ENCODE data around the gene AUTS2.

AUTS2 gene

GRCh38 chr7:70573696-70574095, 975.4 kb downstream of the AUTS2 start:
- no peak for DNase-seq (ENCODE audit: low read depth in 2 of 2)

DNA sequence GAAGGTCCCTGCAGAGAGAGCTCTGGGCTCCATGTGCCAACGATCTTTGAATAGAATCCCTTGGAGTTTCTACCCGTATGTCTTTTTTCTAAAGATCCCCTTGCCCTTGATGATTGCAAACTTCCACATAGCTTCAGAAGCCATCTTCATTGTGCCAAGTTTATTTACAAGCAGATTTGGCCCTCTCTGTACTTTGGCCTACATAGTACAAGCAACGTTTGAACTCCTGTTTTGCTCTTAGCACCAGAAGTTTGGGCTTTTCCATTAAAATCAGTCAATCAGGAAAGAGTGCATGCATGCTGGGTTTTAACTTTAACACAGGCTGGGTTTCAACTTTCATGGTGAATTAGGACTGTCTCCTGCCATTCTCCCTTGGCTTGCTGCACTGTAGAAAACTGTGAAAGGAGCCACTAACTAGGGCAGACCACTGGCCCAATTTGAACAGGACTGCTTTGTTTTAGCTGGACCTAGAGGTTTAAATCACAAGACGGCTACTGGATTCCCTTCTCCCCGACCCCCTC, 976.1 kb downstream of the AUTS2 start:
- no peak for DNase-seq (ENCODE audit: low read depth in 2 of 2)

GRCh38 chr7:70574970-70575799, 976.9 kb downstream of the AUTS2 start:
- DNase-seq (ENCODE audit: low read depth in 2 of 2), result no peak

DNA sequence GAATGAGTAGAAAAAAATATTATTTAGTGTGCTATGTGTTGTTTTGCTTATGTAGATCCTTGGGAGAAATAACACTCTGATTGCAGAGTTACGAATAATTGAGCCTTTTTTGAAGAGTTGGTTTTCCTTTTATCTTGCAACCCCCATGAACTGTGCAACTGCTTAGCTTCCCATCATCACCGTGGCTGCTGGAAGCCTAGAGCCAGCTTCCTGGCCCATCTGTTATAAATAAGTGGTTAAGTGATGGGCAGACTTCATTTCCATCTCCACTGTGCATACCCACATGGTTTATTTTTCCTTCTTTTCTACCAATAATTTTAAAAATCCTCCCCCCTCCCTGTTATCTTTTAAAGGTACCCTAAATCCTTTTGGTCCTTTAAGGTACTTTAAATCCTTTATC, 978.8 kb downstream of the AUTS2 start:
- DNase-seq (ENCODE audit: low read depth in 2 of 2), result no peak

DNA sequence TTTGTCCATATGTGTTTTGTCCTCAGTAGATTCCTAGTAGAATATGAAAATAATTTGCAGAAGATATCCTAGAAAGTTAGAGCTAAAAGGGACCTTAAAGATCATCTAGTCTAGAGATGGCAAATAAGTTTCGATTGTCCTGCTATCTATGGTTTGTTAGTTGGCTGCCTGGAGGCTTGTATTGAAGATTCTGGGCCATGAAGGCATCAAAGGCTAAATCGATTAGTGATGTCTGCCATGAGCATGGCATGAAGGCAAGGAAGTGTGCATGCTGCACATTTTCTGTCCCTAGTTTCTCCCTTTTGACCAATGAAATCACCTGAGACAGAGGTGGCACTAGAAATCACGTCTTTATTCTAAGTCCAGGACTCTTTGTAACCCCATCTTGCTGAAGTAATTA, 979.9 kb downstream of the AUTS2 start:
- no peak for DNase-seq (ENCODE audit: low read depth in 2 of 2)

- no peak for DNase-seq (ENCODE audit: low read depth in 2 of 2)
Measured at GRCh38 chr7:70579397-70580097, 981.3 kb downstream of the AUTS2 start.

DNA sequence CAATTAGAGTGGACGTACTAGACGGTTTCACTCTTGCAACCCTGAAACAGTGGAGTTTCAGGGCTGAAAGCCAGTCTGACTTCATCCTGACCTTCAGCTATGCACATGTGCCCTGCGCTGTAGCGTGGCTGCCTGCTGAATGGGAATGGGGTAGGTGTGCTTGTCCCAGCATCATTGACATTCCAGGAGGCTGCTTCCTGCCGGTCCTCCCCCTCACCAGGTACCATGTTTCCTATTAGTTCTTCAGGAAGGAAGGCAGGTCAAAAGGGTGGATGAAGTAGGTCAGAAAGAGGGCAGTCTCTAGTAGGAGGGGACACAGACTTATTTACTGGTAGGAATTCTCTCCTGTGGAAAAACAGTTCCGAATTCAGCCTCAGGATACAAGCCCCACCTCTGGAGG, 981.9 kb downstream of the AUTS2 start:
- DNase-seq (ENCODE audit: low read depth in 2 of 2), result no peak

DNA sequence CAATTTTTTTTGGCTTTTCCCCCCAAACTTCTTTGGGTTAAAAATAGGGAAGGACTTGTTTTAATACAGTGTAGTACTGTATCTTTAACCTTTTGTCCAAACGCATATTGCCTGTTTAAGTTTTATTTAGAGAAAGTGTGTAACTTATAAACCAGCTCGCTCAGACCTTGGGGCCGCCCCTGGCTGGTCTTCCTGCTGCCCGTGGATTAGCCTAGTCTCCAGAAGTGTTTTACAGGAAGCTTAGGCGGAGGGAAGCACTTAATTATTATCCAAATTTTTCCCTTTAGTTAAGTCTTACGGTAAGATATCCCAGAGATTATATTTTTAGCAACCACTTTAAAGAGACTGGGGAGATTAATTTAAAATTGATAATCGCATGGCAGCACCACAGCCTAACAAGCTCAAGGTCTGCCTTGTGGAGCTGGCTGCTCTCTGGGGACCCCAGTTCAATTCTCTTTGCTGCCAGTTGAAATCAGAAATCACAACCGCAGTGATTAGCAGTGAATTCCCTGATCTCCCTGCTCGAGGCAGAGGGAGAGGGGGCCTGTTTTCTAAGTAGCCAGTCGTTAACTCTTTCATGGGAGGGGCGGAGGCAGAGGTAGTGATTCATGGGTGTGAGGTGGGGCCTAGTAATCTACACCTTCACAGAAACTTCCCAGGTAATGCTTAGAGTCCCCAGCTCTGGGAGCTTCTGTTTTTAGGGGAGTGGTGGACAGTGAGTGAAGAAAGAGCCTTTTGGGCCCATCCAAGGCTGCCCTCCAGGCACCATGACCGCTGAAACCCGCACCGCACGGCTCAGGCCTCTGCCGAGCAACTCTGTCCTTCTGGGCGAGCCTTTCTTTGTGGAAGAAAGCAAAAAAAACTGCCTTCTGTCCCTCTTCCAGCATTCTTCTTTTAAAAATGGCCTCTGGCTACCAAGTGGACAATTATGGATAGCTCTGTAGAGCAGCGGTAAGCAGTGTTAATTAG, 984.9 kb downstream of the AUTS2 start:
- no peak for DNase-seq (ENCODE audit: low read depth in 2 of 2)

DNA sequence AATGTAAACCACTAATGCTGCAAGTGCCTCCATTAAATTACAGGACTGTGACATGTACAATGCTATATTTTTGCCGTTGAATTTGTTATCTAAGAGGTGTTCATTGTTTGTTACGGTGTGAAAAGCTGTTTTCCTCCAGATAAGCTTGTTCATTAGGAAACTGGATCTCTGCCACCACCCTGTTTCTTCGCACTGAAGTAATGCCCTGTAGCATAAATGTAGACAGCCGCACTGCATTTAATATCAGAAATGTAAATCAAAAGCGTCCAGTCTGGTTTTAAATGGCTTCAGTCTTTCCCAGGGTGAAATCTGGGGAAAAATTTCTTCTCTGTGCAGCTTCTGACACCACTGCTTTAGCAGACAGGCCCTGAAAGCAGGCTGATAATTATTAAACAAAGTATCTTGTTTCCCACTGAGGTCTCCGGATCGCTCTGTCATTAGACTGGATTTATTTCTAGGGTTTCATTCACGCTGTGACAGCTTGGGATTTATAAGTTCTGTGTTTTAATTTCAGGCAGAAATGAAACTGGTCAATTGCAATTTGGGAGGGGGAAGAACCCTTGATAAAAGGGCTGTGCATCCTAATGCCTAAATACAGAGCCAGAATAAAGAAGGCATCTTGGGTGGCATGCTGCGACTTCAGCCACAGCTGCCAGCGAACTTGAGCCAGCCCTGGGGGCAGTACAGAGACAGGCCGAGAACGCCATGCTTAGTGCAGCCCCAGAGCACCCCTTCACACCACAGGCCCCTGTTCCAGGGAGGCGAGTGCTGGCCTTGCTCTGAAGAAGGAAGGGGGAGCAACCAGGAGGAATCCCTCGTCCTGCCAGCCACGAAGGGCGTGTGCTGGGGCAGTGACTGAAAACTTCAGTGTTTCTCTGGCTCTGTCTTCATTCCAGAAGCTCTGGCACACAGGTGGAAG, 985.9 kb downstream of the AUTS2 start:
- DNase-seq (ENCODE audit: low read depth in 2 of 2), result no peak

- DNase-seq (ENCODE audit: low read depth in 2 of 2), result no peak
Measured at GRCh38 chr7:70585071-70585470, 986.8 kb downstream of the AUTS2 start.

DNA sequence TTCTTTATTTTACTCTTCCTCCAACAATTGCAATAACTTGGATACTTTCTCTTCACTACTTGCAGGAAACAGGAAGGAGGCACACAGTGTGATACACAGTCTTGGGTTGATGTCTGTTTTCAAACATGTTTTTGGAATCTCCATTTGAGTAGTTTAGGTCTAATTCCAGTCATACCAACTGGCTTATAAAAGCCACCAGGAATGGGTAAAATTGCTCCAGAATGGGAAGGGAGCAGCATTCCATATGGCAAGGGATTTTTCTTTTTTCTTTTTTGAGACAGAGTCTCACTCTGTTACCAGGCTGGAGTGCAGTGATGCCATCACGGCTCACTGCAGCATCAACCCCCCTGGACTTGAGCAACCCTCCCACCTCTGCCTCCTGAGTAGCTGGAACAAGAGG, 988.5 kb downstream of the AUTS2 start:
- no peak for DNase-seq (ENCODE audit: low read depth in 2 of 2)

DNA sequence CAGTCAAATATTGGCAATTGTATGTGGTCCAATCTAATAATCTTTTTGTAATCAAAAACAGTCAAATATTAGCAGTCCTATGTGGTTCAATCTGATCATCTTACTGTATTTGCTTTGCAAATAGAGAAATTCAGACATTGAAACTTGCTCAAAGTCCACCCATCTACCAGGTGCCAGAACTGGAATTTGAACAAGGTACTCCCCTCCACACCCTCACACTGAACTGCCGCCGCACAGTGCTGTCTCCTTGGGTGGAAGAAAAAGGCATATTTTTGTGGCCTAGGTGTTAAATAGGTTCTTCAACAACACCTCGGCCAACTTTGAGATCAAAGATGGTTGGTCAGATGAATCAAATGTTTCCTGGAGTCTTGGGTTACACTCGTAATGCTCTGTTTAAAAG, 989.5 kb downstream of the AUTS2 start:
- no peak for DNase-seq (ENCODE audit: low read depth in 2 of 2)

DNA sequence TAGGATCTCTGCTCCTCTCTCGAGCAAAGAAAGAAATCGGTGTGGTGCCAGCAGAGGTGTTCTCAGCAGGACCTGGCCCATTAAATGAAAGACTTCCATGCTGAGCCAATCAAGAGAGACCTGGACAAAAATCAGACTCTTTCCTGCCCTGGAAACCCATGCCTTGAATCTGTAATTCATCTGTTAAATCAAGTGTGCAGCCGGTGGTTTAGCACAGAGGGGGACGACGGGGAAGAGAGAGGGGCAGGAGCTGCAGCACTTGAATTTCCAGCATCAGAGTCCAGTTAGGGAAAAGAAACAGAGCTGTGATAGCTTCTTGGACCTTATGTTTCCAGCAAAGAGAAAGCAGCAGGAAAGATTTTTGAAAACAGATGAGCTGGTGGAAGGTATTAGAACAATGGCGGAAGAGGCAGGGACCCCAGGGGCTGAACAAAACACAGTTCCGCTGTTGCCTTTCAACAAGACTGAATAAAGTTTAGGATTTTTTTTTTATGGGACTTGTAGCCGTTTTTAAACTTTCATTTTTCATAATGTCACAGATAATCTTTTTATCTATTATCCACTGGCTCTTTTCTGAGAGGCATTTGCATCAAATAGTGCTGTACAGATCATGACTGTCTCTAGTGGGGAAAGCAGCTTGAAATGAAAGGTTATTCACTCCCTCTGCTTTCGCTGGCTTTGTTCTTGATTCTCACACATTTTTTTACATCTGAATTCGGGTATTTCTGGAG, 990.1 kb downstream of the AUTS2 start:
- no peak for DNase-seq (ENCODE audit: low read depth in 2 of 2)

- no peak for DNase-seq (ENCODE audit: low read depth in 2 of 2)
Measured at GRCh38 chr7:70589010-70589409, 990.7 kb downstream of the AUTS2 start.

DNA sequence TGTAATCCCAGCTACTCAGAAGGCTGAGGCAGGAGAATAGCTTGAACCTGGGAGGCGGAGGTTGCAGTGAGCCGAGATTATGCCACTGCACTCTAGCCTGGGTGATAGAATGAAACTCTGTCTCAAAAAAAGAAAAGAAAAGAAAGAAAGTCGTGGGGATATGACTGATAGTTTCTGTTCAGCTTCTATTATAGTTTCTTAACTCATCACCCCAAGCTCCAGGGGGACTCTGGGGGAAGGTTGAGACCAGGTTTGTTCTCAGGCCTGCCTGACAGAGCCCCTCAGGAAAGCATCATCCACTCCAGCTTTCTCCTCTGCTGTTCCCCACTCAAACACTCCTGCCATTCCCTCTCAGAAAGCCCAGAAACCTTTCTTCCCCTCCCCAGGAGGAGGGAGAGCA, 991.3 kb downstream of the AUTS2 start:
- no peak for DNase-seq (ENCODE audit: low read depth in 2 of 2)

GRCh38 chr7:70590126-70590854, 992.0 kb downstream of the AUTS2 start:
- DNase-seq (ENCODE audit: low read depth in 2 of 2), result no peak

- no peak for DNase-seq (ENCODE audit: low read depth in 2 of 2)
Measured at GRCh38 chr7:70591643-70592042, 993.4 kb downstream of the AUTS2 start.

DNA sequence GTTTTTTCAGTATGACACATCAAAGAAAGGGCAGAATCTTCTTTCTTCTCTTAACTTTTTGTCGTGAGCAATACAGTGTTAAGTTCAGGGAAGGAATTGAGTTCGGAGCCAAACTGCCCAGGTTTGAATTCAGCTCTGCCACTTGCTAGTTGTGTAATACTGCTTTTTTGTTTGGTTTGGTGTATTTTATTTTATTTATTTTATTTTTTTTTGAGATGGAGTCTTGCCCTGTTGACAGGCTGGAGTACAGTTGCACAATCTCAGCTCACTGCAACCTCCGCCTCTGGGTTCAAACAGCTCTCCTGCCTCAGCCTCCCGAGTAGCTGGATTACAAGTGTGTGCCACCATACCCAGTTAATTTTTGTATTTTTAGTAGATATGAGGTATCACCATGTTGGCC, 993.9 kb downstream of the AUTS2 start:
- DNase-seq (ENCODE audit: low read depth in 2 of 2), result no peak

DNA sequence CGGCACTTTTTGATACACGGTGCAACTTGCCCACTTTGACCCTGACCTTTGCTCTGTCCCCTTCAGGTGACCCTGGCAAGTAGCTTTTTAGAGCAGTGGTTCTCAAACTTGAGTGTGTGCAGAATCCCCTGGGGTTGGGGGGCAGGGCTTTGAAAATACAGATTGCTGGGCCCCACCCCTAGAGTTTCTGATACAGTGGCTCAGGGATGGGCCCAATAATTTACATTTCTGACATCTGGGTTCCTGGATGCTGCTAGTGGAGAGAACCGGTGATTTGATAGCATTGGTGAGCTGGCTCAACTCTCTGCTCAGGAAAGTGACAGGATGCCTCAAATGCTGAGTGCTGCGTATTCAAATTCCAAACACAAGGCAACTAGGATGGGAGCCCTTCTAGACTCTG, 995.9 kb downstream of the AUTS2 start:
- DNase-seq (ENCODE audit: low read depth in 2 of 2), result no peak
